ENCODE data around the gene ANKDD1A.

ANKDD1A gene

GRCh38 chr15:64911311-64912186 is at the start of gene ANKDD1A:
Gene ANKDD1A, plus strand, starts transcription at chr15:64911902. Its CDS starts 29 bp downstream, at chr15:64911931.
- no peak for DNase-seq

GRCh38 chr15:64861960-64862359 is 49.7 kb upstream of the ANKDD1A start:
- DNase-seq: no peak

DNA sequence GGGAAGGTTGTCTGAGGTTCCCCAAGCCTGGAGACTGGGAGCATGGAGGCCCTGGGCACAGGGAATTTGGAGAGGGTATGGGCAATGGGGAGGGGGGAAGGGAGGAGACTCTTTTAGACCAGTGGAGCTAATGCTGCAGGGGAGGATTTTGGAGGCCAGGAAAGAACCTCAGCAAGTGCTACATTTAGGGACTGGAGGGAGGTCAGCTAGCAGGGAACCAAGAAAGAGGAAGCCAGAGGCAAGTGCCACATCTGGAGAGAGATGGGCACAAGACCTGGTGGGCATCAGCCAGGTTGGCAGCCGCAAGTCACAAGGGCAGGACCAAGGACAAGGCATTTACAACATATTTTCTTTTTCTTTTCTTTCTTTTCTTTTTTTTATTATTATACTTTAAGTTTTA is 49.3 kb upstream of the ANKDD1A start:
- DNase-seq: no peak

- DNase-seq: no peak
Observed at GRCh38 chr15:64864068-64864467, 47.6 kb upstream of the ANKDD1A start.

DNA sequence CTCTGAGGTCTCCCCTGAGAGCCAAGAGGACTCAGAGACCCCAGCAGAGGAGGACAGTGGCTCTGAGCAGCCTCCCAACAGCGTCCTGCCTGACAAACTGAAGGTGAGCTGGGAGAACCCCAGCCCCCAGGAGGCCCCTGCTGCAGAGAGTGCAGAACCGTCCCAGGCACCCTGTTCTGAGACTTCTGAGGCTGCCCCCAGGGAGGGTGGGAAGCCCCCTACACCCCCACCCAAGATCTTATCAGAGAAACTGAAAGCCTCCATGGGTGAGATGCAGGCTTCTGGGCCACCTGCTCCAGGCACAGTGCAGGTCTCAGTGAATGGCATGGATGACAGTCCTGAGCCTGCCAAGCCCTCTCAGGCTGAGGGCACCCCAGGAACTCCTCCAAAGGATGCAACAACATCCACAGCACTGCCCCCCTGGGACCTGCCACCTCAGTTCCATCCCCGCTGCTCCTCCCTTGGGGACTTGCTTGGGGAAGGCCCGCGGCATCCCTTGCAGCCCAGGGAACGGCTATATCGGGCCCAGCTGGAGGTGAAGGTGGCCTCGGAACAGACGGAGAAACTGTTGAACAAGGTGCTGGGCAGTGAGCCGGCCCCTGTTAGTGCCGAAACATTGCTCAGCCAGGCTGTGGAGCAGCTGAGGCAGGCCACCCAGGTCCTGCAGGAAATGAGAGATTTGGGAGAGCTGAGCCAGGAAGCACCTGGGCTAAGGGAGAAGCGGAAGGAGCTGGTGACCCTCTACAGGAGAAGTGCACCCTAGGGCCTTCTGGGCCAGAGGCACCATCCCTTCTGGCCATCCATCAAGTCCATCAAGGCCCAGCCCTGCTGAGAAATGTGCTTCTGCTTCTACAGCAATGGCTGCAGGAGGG is 46.3 kb upstream of the ANKDD1A start:
- DNase-seq: no peak

GRCh38 chr15:64865998-64866520 is 45.6 kb upstream of the ANKDD1A start:
- no peak for DNase-seq

DNA sequence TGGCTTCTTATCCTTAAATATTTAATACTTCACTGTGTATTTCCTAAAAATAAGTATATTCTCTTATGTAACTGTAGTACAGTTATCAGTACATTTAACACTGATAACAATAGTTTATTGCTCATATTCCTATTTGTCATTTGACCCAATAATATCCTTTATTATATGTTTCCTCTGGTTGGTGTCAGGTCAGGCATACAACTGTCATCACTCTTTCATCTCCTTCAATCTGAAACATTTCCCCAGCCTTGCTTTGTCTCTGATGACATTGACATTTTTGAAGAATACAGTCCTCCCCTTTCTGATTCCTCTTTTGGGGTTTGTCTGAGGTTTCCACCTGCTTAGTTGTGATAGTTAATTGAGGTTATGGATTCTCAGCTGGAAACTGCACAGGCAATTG is 42.2 kb upstream of the ANKDD1A start:
- DNase-seq: no peak

DNA sequence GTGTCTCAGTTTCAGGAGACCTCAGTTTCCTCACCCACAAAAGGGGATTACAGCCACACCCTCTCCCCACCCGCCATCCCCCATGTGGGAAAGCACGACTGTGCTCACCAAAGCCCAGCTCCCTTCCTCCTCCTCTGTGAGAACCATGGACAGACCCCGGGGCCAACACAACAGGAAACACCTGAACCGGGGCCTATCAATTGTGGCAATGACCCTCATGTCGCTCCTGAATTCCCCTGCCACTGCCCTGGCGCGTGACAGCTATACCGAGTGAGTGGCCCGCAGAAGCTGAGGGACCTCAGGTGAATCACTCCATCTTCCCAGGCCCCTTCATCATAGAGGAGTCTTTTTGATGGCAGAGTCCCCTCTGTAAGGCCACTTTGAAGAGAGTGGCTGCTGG is 41.3 kb upstream of the ANKDD1A start:
- DNase-seq: no peak

GRCh38 chr15:64875641-64876223 is 36.0 kb upstream of the ANKDD1A start:
- no peak for DNase-seq

DNA sequence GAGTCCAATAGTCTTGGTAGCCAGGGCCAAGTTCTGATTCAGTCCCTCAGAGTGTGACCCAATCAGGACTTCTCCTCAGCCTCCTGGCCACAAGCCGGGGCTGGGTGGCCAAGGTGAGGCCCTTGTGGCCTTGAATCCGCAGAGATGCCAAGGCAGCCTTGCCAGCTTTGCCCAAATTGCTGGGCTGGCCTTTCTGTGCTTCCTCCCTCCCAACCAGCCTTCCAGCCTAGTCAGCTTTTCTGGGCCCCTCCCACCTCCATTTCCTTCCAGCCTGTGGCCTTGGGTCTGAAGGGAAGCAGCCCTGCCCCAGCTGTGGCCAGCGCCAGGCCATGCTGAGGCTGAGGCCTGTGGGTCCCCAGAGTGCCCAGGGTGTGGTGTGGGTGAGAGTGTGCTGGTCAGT is 34.3 kb upstream of the ANKDD1A start:
- no peak for DNase-seq

- DNase-seq: no peak
Observed at GRCh38 chr15:64878705-64879104, 33.0 kb upstream of the ANKDD1A start.

GRCh38 chr15:64883100-64883581 is 28.6 kb upstream of the ANKDD1A start:
- DNase-seq: no peak

- DNase-seq: no peak
Observed at GRCh38 chr15:64883997-64884511, 27.6 kb upstream of the ANKDD1A start.

- DNase-seq: no peak
Observed at GRCh38 chr15:64884679-64885078, 27.0 kb upstream of the ANKDD1A start.

DNA sequence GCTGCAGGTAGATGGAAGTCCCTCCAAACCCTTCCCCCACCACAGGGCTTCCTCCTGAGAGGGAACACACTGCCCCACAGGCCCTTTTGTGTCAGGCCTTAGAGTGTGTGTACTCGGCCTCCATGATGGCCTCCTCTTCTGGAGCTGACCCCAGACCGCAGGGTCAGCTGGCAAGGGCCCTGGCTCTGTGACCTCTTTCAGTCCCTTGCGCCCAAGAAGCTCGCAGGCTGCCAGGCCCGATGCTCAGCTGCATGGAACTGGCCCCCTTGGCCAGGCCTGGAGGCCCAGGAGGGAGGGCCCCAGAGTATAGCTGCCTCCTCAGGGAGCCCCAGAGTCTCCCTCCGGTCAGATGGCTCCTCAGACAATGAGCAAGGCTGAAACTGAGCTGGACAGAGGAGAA is 23.4 kb upstream of the ANKDD1A start:
- no peak for DNase-seq

DNA sequence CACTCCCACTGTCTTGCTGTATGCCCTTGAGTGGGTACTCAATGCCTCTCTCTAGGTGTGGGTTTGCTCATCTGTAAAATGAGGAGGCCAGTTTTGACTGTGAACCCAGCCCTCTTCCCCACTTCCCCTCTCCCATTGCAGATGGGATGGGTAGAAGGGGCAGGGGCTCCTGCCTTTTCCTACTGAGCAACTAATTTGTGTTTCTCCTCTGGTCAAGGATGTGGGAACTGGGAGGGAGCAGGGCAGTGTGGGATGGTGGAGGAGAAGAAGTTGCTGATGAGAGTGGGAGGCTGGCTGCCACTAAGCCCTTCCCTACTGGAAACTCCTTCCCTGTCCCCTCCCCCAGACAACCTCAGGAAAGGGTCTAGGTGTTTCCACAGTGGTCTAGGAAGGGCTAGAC is 20.1 kb upstream of the ANKDD1A start:
- DNase-seq: no peak

- DNase-seq: no peak
Observed at GRCh38 chr15:64892847-64893403, 18.8 kb upstream of the ANKDD1A start.

DNA sequence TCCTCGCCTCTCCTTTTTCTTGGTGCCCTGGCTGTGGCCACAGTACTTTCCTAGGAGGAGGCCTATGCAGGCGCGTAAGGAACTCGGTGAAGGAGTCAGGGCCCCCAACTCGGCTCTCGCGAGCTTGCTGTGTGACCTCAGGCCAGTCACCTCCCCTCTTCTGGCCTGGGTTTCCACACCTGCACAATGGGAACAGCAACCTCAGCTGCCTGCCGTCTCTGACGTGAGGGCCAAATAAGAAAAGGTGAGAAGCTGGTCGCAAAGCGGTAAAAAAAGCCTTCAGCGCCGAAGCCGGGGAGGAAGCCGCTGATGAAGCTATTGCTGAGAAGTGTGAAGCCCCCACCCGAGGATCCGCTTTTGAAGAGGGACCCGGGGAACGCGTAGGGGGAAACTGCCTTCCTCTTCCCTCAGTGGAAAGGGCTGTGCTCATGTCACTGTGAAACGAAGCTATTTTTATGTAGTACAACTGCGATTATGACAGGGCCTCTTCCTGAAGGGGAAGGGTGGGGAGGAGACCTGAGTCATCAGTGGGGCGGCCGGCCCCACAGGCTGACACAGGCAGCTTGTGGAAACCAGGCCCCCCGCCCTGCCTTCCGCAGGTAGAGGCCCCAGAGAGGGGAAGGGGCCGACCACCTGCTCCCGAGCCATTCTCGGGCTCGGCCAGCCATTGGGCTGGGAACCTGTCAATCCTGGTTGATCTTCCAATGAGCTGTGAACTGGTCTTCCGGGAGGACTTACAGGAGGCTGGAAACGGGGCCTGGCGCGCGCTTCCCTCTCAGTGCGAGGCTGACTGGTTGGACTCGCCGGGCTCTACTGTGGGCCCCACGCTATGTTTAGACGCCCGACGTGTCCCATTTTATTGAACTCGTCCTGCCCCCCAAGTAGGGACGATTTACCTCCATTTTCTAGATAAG is 18.0 kb upstream of the ANKDD1A start:
- DNase-seq: no peak

DNA sequence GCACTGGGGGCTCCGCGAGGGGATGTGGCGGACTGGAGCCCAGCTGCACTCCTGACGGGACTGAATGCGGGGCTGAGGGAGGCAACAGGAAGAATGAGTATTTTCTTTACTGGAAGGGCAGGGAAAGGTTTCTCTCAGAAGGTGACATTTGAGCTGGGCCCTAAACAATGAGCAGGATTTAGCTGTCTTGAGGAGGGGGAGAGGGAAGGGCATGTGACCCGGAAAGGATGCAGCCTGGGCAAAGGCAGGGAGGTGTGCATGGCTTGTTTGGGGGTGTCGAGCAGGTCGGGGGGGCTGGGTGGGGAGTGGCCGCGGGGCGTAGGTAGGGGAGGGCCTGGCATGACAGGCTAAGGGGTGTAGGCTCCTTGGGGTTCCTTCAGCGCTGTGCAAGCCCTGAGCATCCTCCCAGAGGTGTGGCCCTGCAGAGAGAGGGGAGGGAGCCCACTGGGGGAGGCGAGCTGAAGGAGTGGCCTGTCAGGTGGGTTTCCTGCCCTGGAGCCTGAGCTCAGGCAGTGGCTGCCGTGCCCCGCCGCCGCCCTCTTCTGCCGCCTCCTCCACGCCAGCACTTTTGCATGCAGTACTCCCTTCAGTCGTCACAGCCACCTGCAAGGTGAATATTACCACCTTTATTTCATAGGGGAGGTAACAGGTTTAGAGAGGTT is 17.2 kb upstream of the ANKDD1A start:
- no peak for DNase-seq

DNA sequence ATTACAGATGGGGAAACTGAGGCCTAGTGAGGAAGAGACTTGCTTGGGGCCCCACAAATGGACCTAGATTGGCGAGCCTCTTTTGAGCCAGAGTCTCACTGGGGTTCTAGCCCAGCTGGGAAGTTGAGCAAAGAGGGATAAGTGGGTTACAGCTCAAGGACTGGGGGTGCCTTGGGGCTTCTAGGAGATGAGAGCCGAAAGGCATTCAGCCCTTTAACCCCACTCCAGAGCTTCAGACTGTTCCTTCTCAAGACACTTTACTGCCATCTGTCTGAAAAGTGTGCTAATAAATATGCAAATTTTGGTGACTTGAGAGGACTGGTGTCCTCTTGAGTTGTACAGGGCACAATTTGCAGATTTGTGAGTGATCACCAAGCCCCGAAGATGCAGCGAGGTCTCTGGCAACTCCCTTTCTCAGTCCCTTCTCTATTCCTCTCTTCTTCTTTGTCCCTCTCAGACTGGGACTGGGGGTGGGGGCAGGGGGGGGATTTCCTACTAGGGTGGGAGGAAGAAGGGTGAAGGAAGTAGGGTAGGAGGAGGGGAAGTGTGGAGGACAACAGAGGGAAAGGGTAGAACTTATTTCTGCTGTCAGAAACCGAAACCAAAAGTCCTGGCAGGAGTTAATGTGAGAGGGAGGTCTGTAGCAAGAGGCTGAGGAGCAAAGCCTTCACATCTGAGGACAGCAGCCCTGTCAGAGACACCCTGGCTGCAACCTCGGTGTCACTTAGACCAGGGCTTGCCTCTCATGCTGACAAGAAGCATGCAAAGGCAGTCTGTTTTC is 16.2 kb upstream of the ANKDD1A start:
- no peak for DNase-seq
